HG03139 (cell line): Measurements from ENCODE around the gene BAZ2B.
"Not testable (repeated sequence)": the region's sequence is repeated elsewhere in the genome, so short reads cannot be mapped to it uniquely, and the experiment has no call there.

Experiments used
- ATAC-seq: cut with Tn5 transposase; IDR thresholded peaks from one replicate; pipeline ENCODE4 v1.9.1; 2021; ENCODE audit not compliant: unreplicated experiment

The BAZ2B gene

GRCh38 chr2:159432610-159433009 is 183.7 kb downstream of the BAZ2B start:
- no peak for ATAC-seq

- ATAC-seq: no peak
These were observed 189.3 kb downstream of the BAZ2B start for GRCh38 chr2:159427048-159427447.

GRCh38 chr2:159419403-159419802 is 196.9 kb downstream of the BAZ2B start:
- ATAC-seq: no peak

GRCh38 chr2:159411460-159411859 is 204.9 kb downstream of the BAZ2B start:
- ATAC-seq: no peak

- ATAC-seq: no peak
These were observed 206.1 kb downstream of the BAZ2B start for GRCh38 chr2:159410276-159410675.

GRCh38 chr2:159409116-159409800 is 207.1 kb downstream of the BAZ2B start:
- no peak for ATAC-seq

GRCh38 chr2:159402790-159403189 is 213.6 kb downstream of the BAZ2B start:
- no peak for ATAC-seq

GRCh38 chr2:159402160-159402559 is 214.2 kb downstream of the BAZ2B start:
- ATAC-seq: not testable (repeated sequence)

- no peak for ATAC-seq
These were observed 216.5 kb downstream of the BAZ2B start for GRCh38 chr2:159399716-159400415.

- ATAC-seq: no peak
These were observed 219.5 kb downstream of the BAZ2B start for GRCh38 chr2:159396799-159397198.

GRCh38 chr2:159382447-159383028 is 233.8 kb downstream of the BAZ2B start:
- no peak for ATAC-seq

GRCh38 chr2:159381574-159381973 is 234.8 kb downstream of the BAZ2B start:
- ATAC-seq: peak; percentile 90

GRCh38 chr2:159380685-159381239 is 235.6 kb downstream of the BAZ2B start:
- ATAC-seq: no peak

- ATAC-seq: no peak
These were observed 237.2 kb downstream of the BAZ2B start for GRCh38 chr2:159379181-159379580.

- ATAC-seq: no peak
These were observed 241.1 kb downstream of the BAZ2B start for GRCh38 chr2:159375241-159375640.

GRCh38 chr2:159371506-159371905 is 244.8 kb downstream of the BAZ2B start:
- ATAC-seq: no peak

GRCh38 chr2:159366538-159366937 is 249.8 kb downstream of the BAZ2B start:
- ATAC-seq: no peak

- ATAC-seq: peak; percentile 71
These were observed 253.5 kb downstream of the BAZ2B start for GRCh38 chr2:159362816-159363251.

GRCh38 chr2:159362094-159362493 is 254.3 kb downstream of the BAZ2B start:
- ATAC-seq: no peak

- ATAC-seq: not testable (repeated sequence)
These were observed 254.7 kb downstream of the BAZ2B start for GRCh38 chr2:159361603-159362002.

- no peak for ATAC-seq
These were observed 260.2 kb downstream of the BAZ2B start for GRCh38 chr2:159356053-159356554.

GRCh38 chr2:159351977-159352376 is 264.4 kb downstream of the BAZ2B start:
- no peak for ATAC-seq
